PC-3 (cell line): ENCODE data around the gene PTRH1. TPM values are rescaled to one million over a fixed set of nuclear protein-coding genes. Genes with fewer than 3 reads are reported as not detected.

Source experiments
- ATAC-seq: fragments of 200-7000 bp; cut with Tn5 transposase; 2 replicates; pipeline ENCODE4 v1.9.1; 2020; ENCODE audit warnings: mild to moderate bottlenecking, moderate library complexity
- BruUV-seq: library from RNA; stranded (reverse); fragments of 400-500 nt; replicated peaks from 2 replicates; lab custom pipeline; 2021; lab: Mats Ljungman, UMichigan
- CTCF ChIA-PET: fragments of 300-600 bp; sonication (Branson Sonifier 250); formaldehyde crosslinking; loops from one replicate; lab custom pipeline; 2022; ENCODE audit warnings: antibody characterized with exemption; lab: Charles Lee
- POLR2A ChIA-PET: fragments of 300-600 bp; sonication (Branson Sonifier 250); formaldehyde crosslinking; loops from one replicate; lab custom pipeline; 2022; ENCODE audit warnings: antibody characterized with exemption; ENCODE audit not compliant: unreplicated experiment; lab: Charles Lee
- DNase-seq: peaks from one replicate; pipeline ENCODE4 v3.0.0-alpha.2; 2015
- H2AFZ ChIP-seq: fragments of 300-600 bp; sonication (generic); 2 replicates; pipeline ENCODE4 v1.6.0; 2016; ENCODE audit warnings: antibody characterized with exemption, low read length
- H3F3A ChIP-seq: fragments of 300-600 bp; sonication (generic); one replicate; pipeline ENCODE4 v1.6.0; 2017; ENCODE audit warnings: antibody characterized with exemption, low read length, control low read depth, mild to moderate bottlenecking; ENCODE audit not compliant: unreplicated experiment
- H3K27ac ChIP-seq: fragments of 300-600 bp; sonication (generic); 2 replicates; pipeline ENCODE4 v1.5.1; 2016; ENCODE audit warnings: mild to moderate bottlenecking, low read length
- H3K27me3 ChIP-seq: fragments of 300-600 bp; sonication (generic); 2 replicates; pipeline ENCODE4 v1.6.1; 2016; ENCODE audit warnings: low read length, mixed read lengths
- H3K36me3 ChIP-seq: fragments of 300-600 bp; sonication (generic); 2 replicates; pipeline ENCODE4 v1.6.1; 2016; ENCODE audit warnings: low read depth, mixed run types, low read length, mixed read lengths
- H3K4me1 ChIP-seq: fragments of 300-600 bp; sonication (generic); 2 replicates; pipeline ENCODE4 v1.5.1; 2016; ENCODE audit warnings: low read length; ENCODE audit not compliant: insufficient read depth
- H3K4me2 ChIP-seq: fragments of 300-600 bp; sonication (generic); 2 replicates; pipeline ENCODE4 v1.6.0; 2016; ENCODE audit warnings: low read length
- H3K4me3 ChIP-seq: fragments of 300-600 bp; sonication (generic); 2 replicates; pipeline ENCODE4 v1.5.1; 2016; ENCODE audit warnings: mild to moderate bottlenecking, low read length, mixed read lengths
- H3K79me2 ChIP-seq: fragments of 300-600 bp; sonication (generic); 2 replicates; pipeline ENCODE4 v1.6.1; 2017; ENCODE audit warnings: low read length, mixed read lengths
- H3K9ac ChIP-seq: fragments of 300-600 bp; sonication (generic); 2 replicates; pipeline ENCODE4 v1.6.0; 2016; ENCODE audit warnings: mild to moderate bottlenecking, low read length
- H3K9me2 ChIP-seq: fragments of 300-600 bp; sonication (generic); replicated peaks from 2 replicates; pipeline ENCODE4 v1.6.1; 2016; ENCODE audit warnings: mixed run types, low read length, mixed read lengths
- H3K9me3 ChIP-seq: fragments of 300-600 bp; sonication (generic); 2 replicates; pipeline ENCODE4 v1.6.1; 2016; ENCODE audit warnings: low read length, mixed read lengths
- H4K20me1 ChIP-seq: fragments of 300-600 bp; sonication (generic); 2 replicates; pipeline ENCODE4 v1.6.1; 2016; ENCODE audit warnings: low read length, mixed read lengths
- EZH2 ChIP-seq: fragments of 300-600 bp; sonication (generic); IDR thresholded peaks from one replicate; pipeline ENCODE4 v1.6.1; 2017; ENCODE audit warnings: antibody characterized with exemption, mild to moderate bottlenecking, low read length; ENCODE audit not compliant: unreplicated experiment
- EZH2phosphoT487 ChIP-seq: fragments of 300-600 bp; sonication (generic); IDR thresholded peaks from 2 replicates; pipeline ENCODE4 v1.6.1; 2018; ENCODE audit warnings: mild to moderate bottlenecking, antibody characterized with exemption, low read length, borderline replicate concordance
- intact Hi-C: fragments of 100-400 bp; cut with micrococcal nuclease; formaldehyde crosslinking; loops from 2 replicates; pipeline ENCODE4 v1.9.0; 2023
- total RNA-seq: library from RNA; depleted of rRNA; stranded (reverse); fragments of >200 nt; gene quantifications from 2 replicates; pipeline ENCODE4 v1.2.3, GENCODE V29; 2014
- TF ChIP-seq, protein P1 (sequence below): fragments of 300-600 bp; sonication (generic); conservative IDR thresholded peaks from 2 replicates; pipeline ENCODE4 v1.5.1; 2017; ENCODE audit warnings: antibody characterized with exemption, low read depth, mild to moderate bottlenecking, low read length

PTRH1 gene
- total RNA-seq, 1 experiment from 2014 or later, result 45.3 TPM

DNA sequence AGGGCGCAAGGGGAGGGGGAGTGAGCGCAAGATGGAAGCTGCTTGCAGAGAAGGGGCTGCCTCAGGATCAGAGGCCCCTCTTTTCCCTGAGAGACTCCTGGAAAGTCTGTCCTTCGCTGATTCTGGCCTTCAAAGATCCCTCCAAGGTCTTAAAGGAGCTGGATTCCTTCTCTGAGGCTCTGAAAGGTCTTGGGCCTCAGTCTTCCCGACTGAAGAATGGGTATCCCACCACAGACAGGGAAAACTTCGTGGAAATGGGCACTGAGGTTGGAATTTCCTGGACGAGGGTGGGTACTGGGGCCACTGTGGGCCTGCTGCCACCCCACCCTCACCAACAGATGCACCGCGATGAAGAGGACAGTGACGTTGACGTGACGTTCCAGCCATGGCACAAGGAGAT is 3.1 kb downstream of the PTRH1 start:
- H2AFZ ChIP-seq, result no peak overlapping the region
- H3K9ac ChIP-seq, result no peak overlapping the region
- no peak for TF ChIP-seq EZH2
- no peak for TF ChIP-seq EZH2phosphoT487
- TF ChIP-seq, protein P1, sequence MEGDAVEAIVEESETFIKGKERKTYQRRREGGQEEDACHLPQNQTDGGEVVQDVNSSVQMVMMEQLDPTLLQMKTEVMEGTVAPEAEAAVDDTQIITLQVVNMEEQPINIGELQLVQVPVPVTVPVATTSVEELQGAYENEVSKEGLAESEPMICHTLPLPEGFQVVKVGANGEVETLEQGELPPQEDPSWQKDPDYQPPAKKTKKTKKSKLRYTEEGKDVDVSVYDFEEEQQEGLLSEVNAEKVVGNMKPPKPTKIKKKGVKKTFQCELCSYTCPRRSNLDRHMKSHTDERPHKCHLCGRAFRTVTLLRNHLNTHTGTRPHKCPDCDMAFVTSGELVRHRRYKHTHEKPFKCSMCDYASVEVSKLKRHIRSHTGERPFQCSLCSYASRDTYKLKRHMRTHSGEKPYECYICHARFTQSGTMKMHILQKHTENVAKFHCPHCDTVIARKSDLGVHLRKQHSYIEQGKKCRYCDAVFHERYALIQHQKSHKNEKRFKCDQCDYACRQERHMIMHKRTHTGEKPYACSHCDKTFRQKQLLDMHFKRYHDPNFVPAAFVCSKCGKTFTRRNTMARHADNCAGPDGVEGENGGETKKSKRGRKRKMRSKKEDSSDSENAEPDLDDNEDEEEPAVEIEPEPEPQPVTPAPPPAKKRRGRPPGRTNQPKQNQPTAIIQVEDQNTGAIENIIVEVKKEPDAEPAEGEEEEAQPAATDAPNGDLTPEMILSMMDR, result no peak
- peaks cover 5% of the 10 kb centered on the region; the same call in 1 of the 2 replicates for H3K4me1 ChIP-seq
- H3K36me3 ChIP-seq, result no peaks in the 10 kb centered on the region
- H3K9me2 ChIP-seq, result no peaks in the 10 kb centered on the region
- H3K79me2 ChIP-seq, result peaks cover 16% of the 10 kb centered on the region
- H3K27ac ChIP-seq, result no peak overlapping the region
- ATAC-seq, result no peak
- ChIA-PET POLR2A (no interaction called here), CTCF (no interaction called here)
- no peaks in the 10 kb centered on the region for H3K27me3 ChIP-seq
- intact Hi-C loops, result no loop called here
- BruUV-seq, result no TSS peak
- DNase-seq, result no peak
- H3K4me2 ChIP-seq, result no peak overlapping the region
- no peaks in the 10 kb centered on the region for H4K20me1 ChIP-seq
- H3F3A ChIP-seq, result no peaks in the 10 kb centered on the region
- H3K9me3 ChIP-seq, result no peaks in the 10 kb centered on the region
- no peak overlapping the region for H3K4me3 ChIP-seq

DNA sequence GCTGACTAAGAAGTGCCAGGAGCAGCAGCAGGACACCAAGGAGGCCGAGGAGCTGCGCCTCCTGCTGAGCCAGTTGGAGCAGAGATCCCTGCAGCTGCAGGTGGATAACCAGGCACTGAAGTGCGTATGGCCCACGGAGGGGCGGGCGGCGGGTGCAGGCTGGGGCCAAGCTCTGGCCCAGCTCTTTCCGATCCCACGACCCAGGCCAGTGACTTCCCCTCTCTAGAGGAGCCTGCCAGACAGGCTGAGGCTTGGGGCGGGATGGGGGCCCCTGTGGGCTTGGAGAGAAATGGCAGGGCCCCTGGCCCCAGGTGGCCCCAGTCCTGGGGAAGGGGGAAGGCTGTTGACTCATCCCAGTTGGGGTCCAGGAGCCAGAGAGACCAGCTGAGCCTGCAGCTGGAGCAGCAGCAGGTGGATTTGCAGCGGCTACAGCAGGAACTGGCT is 3.6 kb downstream of the PTRH1 start:
- no peak overlapping the region for H2AFZ ChIP-seq

DNA sequence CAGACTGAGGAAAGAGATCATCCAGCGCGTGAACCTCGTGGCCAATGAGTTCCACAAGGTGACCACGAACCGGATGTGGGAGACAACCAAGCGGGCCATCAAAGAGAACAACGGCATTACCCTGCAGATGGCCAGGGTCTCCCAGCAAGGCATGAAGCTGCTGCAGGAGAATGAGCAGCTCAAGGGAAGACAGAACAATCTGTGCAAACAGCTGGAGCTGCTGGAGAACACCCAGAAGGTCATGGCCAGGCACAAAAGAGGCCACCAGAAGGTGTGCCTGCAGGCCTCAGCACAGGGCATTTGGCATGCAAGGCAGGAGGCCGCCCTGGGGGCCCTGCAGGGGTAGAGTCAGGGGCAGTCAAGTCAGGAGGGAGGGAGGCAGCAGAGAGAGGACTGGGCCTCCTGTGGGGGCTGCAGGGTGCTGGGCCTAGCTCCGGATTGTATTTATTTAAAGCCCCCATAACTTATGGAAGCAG is 4.2 kb downstream of the PTRH1 start:
- H2AFZ ChIP-seq, result no peak overlapping the region
- no peaks in the 10 kb centered on the region for H3F3A ChIP-seq
- no peaks in the 10 kb centered on the region for H3K9me3 ChIP-seq
- H3K27me3 ChIP-seq, result no peaks in the 10 kb centered on the region
- H3K79me2 ChIP-seq, result peaks cover 16% of the 10 kb centered on the region
- BruUV-seq, result no TSS peak
- H3K9ac ChIP-seq, result no peak overlapping the region
- H3K9me2 ChIP-seq, result no peaks in the 10 kb centered on the region
- no peaks in the 10 kb centered on the region for H3K36me3 ChIP-seq
- DNase-seq, result no peak
- TF ChIP-seq EZH2phosphoT487 (no peak), EZH2 (no peak)
- TF ChIP-seq, protein P1, result no peak
- intact Hi-C loops, result no loop called here
- H3K27ac ChIP-seq, result no peak overlapping the region
- no peak for ATAC-seq
- no peaks in the 10 kb centered on the region for H4K20me1 ChIP-seq
- ChIA-PET CTCF (no interaction called here), POLR2A (no interaction called here)
- H3K4me2 ChIP-seq, result no peak overlapping the region
- H3K4me1 ChIP-seq, result peaks cover 5% of the 10 kb centered on the region; the same call in 1 of the 2 replicates
- H3K4me3 ChIP-seq, result no peak overlapping the region

More for the DNA sequence above, 3.6 kb downstream of the PTRH1 start:
- H3K9me2 ChIP-seq, result no peaks in the 10 kb centered on the region
- no peak overlapping the region for H3K4me2 ChIP-seq
- H3K79me2 ChIP-seq, result peaks cover 16% of the 10 kb centered on the region
- H3K9me3 ChIP-seq, result no peaks in the 10 kb centered on the region
- H3K36me3 ChIP-seq, result no peaks in the 10 kb centered on the region
- DNase-seq, result no peak
- H3F3A ChIP-seq, result no peaks in the 10 kb centered on the region
- TF ChIP-seq EZH2 (no peak), EZH2phosphoT487 (no peak)
- TF ChIP-seq, protein P1, result no peak
- ChIA-PET CTCF (no interaction called here), POLR2A (no interaction called here)
- H3K4me1 ChIP-seq, result peaks cover 5% of the 10 kb centered on the region; the same call in 1 of the 2 replicates
- intact Hi-C loops, result no loop called here
- no peaks in the 10 kb centered on the region for H3K27me3 ChIP-seq
- H3K9ac ChIP-seq, result no peak overlapping the region
- H4K20me1 ChIP-seq, result no peaks in the 10 kb centered on the region
- no peak for ATAC-seq
- H3K27ac ChIP-seq, result no peak overlapping the region
- H3K4me3 ChIP-seq, result no peak overlapping the region
- BruUV-seq, result no TSS peak
